Measurements from ENCODE around the gene GLS. TPM values are rescaled to one million over a fixed set of nuclear protein-coding genes. Genes with fewer than 3 reads are reported as not detected.

Gene GLS
- total and polyA plus RNA-seq, 9 of the 15 experiments (the other 6 are each of a cell fraction or from before 2014, with no cell fraction given) = 13.7 to 77.5 (median 48.2) TPM

DNA sequence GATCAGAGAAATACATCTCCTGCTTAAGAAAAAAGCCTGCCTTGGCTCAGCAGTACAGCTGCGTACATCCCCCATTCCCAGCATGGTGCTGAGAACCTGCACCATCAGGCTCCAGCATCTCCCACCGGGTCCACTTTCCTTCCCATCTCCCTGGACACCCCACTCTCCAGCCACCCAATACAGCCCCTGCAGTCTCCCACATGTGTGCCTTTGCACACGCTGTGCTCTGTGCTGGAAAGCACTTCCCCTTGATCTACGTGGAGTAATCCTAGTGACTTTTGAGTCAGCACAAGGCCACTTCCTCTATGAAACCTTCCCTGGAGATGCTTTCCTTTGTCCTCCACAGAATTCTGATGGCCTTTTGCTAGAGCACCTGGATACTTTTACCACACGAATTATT is 116.3 kb downstream of the GLS start:
- H3K4me2 ChIP-seq (ENCODE audit: insufficient read depth, low read length) = no peak overlapping the region
- no peak overlapping the region for H2AFZ ChIP-seq (ENCODE audit: low read depth, low read length)
- CTCF ChIA-PET (ENCODE audit: low intra/inter-chr PET ratio) = no interaction called here
- no peaks in the 10 kb centered on the region for H3K4me1 ChIP-seq (replicated peaks in 1 of 2; ENCODE audit: control insufficient read depth in 2 of 2, insufficient read depth in 2 of 2, low read length in 2 of 2)
- FAIRE-seq (no peak), DNase-seq (ENCODE audit: extremely low read depth in 1 of 4, low spot score in 3 of 4) (no peak), ATAC-seq (no peak)
- in situ Hi-C loops (cut with MboI) (no loop called here), intact Hi-C loops (cut with micrococcal nuclease) (loop anchor here (1.0 kb wide), 1 partner anchor 33 kb away; no protein-coding TSS in a partner anchor)
- no peak overlapping the region for H3K27ac ChIP-seq (ENCODE audit: extremely low read depth, low read depth, low read length)
- H3K36me3 ChIP-seq (ENCODE audit: control insufficient read depth, insufficient read depth, low read length) = peaks cover 90% of the 10 kb centered on the region
- BruUV-seq (replicated peaks) = no TSS peak
- H3K79me2 ChIP-seq (ENCODE audit: control insufficient read depth, insufficient read depth, low read length) = no peaks in the 10 kb centered on the region
- no peaks in the 10 kb centered on the region for H3K9me1 ChIP-seq (ENCODE audit: control insufficient read depth, insufficient read depth, low read length)
- no peak overlapping the region for H3K4me3 ChIP-seq
- H3K9me3 ChIP-seq (replicated peaks; ENCODE audit: control insufficient read depth, insufficient read depth, low read depth, low read length) = no peaks in the 10 kb centered on the region
- no peak for TF ChIP-seq KAT7 (CRISPR knock-in tag; IDR thresholded peaks at IDR 0.05; ENCODE audit: borderline replicate concordance)
- TF ChIP-seq, protein P1, sequence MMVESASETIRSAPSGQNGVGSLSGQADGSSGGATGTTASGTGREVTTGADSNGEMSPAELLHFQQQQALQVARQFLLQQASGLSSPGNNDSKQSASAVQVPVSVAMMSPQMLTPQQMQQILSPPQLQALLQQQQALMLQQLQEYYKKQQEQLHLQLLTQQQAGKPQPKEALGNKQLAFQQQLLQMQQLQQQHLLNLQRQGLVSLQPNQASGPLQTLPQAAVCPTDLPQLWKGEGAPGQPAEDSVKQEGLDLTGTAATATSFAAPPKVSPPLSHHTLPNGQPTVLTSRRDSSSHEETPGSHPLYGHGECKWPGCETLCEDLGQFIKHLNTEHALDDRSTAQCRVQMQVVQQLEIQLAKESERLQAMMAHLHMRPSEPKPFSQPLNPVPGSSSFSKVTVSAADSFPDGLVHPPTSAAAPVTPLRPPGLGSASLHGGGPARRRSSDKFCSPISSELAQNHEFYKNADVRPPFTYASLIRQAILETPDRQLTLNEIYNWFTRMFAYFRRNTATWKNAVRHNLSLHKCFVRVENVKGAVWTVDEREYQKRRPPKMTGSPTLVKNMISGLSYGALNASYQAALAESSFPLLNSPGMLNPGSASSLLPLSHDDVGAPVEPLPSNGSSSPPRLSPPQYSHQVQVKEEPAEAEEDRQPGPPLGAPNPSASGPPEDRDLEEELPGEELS (CRISPR knock-in tag; IDR thresholded peaks at IDR 0.05; ENCODE audit: borderline replicate concordance) = no peak
- TF ChIP-seq BCL6 (CRISPR knock-in tag; IDR thresholded peaks at IDR 0.05) = no peak
- TF ChIP-seq, protein P2, sequence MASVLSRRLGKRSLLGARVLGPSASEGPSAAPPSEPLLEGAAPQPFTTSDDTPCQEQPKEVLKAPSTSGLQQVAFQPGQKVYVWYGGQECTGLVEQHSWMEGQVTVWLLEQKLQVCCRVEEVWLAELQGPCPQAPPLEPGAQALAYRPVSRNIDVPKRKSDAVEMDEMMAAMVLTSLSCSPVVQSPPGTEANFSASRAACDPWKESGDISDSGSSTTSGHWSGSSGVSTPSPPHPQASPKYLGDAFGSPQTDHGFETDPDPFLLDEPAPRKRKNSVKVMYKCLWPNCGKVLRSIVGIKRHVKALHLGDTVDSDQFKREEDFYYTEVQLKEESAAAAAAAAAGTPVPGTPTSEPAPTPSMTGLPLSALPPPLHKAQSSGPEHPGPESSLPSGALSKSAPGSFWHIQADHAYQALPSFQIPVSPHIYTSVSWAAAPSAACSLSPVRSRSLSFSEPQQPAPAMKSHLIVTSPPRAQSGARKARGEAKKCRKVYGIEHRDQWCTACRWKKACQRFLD (CRISPR knock-in tag; IDR thresholded peaks at IDR 0.05) = no peak
- no peak for TF ChIP-seq GTF2A2 (tag; IDR thresholded peaks at IDR 0.05)
- TF ChIP-seq CEBPB (tag; IDR thresholded peaks at IDR 0.05) = no peak
- no peak for TF ChIP-seq ZNF282 (CRISPR knock-in tag; IDR thresholded peaks at IDR 0.05)
- TF ChIP-seq GATAD2A (IDR thresholded peaks at IDR 0.05) = no peak
- TF ChIP-seq SPI1 (IDR thresholded peaks at IDR 0.05; ENCODE audit: borderline replicate concordance, low read depth, low read length) = no peak
- no peak for TF ChIP-seq ZNF717 (CRISPR knock-in tag; IDR thresholded peaks at IDR 0.05)
- TF ChIP-seq MXD1 (CRISPR knock-in tag; IDR thresholded peaks at IDR 0.05; ENCODE audit: borderline replicate concordance, poor library complexity, severe bottlenecking) = no peak
- TF ChIP-seq, protein P3, sequence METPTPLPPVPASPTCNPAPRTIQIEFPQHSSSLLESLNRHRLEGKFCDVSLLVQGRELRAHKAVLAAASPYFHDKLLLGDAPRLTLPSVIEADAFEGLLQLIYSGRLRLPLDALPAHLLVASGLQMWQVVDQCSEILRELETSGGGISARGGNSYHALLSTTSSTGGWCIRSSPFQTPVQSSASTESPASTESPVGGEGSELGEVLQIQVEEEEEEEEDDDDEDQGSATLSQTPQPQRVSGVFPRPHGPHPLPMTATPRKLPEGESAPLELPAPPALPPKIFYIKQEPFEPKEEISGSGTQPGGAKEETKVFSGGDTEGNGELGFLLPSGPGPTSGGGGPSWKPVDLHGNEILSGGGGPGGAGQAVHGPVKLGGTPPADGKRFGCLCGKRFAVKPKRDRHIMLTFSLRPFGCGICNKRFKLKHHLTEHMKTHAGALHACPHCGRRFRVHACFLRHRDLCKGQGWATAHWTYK (CRISPR knock-in tag; IDR thresholded peaks at IDR 0.05) = no peak
- no peak overlapping the region for H3K9ac ChIP-seq (ENCODE audit: insufficient read depth in 1 of 2, low read depth in 2 of 2, low read length in 2 of 2)
- no peaks in the 10 kb centered on the region for H4K20me1 ChIP-seq (replicated peaks; ENCODE audit: control insufficient read depth, insufficient read depth, low read length)
- H3K27me3 ChIP-seq (ENCODE audit: control insufficient read depth in 2 of 2, insufficient read depth in 2 of 2, low read length in 2 of 2) = no peaks in the 10 kb centered on the region
- POLR2A ChIA-PET = no interaction called here
- WGBS (ENCODE audit: insufficient coverage, low coverage, missing lambda C conversion rate) = 68% methylated on average over 5 of the region's 5 CpGs

Data from K562 (cell line).